Activated B cell treated with CpG ODN at 0.5 μM for 24 hours (primary cell): Measurements from ENCODE around the gene GYPB. TPM values are rescaled to one million over a fixed set of nuclear protein-coding genes. Genes with fewer than 3 reads are reported as not detected.

Source experiments
- total RNA-seq: library from RNA; stranded (reverse); gene quantifications from 2 replicates; pipeline ENCODE4 v1.2.3, GENCODE V29; 2022

The GYPB gene
- total RNA-seq, 1 donor from 2014 or later = not detected

Other genes with a start within 250 kb of the GYPB start
- 3.7 and 4.0 TPM in 2 replicates for gene GYPE, start 113.8 kb downstream of the GYPB start, total RNA-seq
- gene GYPA, start 121.3 kb upstream of the GYPB start, total RNA-seq = 0.66 TPM in 1 of 2 replicates, not detected in the other